ENCODE measurements around the gene NEUROD4. TPM values are rescaled to one million over a fixed set of nuclear protein-coding genes. Genes with fewer than 3 reads are reported as not detected.
A peak's percentile ranks its signal among the peaks of the same experiment; 100 is the strongest.

Gene NEUROD4
- total RNA-seq, 1 experiment from 2014 or later, result not detected

GRCh38 chr12:55049676-55050075, 29.9 kb downstream of the NEUROD4 start:
- H3K27ac ChIP-seq (ENCODE audit: low read depth, low read length, poor library complexity, severe bottlenecking), result no peak overlapping the region
- no peaks in the 10 kb centered on the region for H3K27me3 ChIP-seq (replicated peaks; ENCODE audit: insufficient read depth, low read depth, low read length, poor library complexity)
- DNase-seq (ENCODE audit: low spot score), result no peak
- intact Hi-C loops (cut with micrococcal nuclease; ENCODE audit: unreplicated experiment), result no loop called here
- no peaks in the 10 kb centered on the region for H3K9me3 ChIP-seq (ENCODE audit: low read depth, low read length, poor library complexity, severe bottlenecking)
- ChIA-PET CTCF (interaction anchor here (1.2 kb wide), 1 partner anchor 19 kb away, joined by 3 read pairs; no protein-coding TSS in a partner anchor), POLR2A (ENCODE audit: low non-redundant PET) (no interaction called here)
- TF ChIP-seq, protein P1, sequence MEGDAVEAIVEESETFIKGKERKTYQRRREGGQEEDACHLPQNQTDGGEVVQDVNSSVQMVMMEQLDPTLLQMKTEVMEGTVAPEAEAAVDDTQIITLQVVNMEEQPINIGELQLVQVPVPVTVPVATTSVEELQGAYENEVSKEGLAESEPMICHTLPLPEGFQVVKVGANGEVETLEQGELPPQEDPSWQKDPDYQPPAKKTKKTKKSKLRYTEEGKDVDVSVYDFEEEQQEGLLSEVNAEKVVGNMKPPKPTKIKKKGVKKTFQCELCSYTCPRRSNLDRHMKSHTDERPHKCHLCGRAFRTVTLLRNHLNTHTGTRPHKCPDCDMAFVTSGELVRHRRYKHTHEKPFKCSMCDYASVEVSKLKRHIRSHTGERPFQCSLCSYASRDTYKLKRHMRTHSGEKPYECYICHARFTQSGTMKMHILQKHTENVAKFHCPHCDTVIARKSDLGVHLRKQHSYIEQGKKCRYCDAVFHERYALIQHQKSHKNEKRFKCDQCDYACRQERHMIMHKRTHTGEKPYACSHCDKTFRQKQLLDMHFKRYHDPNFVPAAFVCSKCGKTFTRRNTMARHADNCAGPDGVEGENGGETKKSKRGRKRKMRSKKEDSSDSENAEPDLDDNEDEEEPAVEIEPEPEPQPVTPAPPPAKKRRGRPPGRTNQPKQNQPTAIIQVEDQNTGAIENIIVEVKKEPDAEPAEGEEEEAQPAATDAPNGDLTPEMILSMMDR (conservative IDR thresholded peaks at IDR 0.05; ENCODE audit: low read depth, low read length), result no peak
- no peak for TF ChIP-seq EZH2 (IDR thresholded peaks at IDR 0.05; ENCODE audit: borderline replicate concordance, low read depth, low read length, poor library complexity, severe bottlenecking)
- H3K36me3 ChIP-seq (ENCODE audit: insufficient read depth, low read length, poor library complexity, severe bottlenecking), result no peaks in the 10 kb centered on the region
- no peak overlapping the region for H3K4me3 ChIP-seq (ENCODE audit: low read depth, low read length, poor library complexity, severe bottlenecking)
- BruUV-seq (replicated peaks), result no TSS peak
- no peaks in the 10 kb centered on the region for H3K4me1 ChIP-seq (ENCODE audit: insufficient read depth, low read length, poor library complexity, severe bottlenecking)

DNA sequence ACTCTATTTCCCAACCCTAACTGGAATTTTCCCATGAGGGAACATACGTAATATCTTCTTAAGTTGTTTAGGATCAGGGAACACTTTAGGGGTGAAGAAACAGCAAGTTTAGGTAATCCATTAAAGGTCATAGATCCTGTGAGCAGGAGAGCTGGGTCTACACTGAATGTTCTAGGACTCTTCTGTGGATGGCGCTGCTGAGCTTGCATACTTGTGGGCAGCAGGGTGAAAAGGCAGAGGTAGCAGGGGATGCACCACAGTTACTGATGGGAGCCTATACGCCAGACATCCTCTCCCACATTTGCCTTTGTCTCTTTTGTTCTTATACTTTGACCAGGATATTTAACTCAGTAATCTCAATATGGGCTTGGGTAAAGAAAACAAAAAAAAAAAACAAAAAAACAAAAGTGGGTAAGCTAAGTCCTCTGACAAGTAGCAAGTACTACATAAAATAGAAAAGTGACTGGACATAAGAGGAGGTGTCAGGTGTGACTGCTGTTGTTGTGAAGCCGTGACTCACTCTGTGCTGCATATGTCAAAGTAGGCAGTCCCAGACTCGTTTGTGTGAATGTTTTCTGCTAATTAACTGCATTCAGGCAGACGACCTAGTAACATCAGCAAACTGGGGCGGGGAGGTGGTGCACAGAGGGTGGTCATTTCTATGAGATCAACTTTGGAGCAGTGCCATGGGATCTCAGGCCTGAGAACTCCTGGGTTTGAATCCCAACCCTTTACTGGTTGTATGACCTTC, 31.6 kb downstream of the NEUROD4 start:
- no peak for TF ChIP-seq EZH2 (IDR thresholded peaks at IDR 0.05; ENCODE audit: borderline replicate concordance, low read depth, low read length, poor library complexity, severe bottlenecking)

DNA sequence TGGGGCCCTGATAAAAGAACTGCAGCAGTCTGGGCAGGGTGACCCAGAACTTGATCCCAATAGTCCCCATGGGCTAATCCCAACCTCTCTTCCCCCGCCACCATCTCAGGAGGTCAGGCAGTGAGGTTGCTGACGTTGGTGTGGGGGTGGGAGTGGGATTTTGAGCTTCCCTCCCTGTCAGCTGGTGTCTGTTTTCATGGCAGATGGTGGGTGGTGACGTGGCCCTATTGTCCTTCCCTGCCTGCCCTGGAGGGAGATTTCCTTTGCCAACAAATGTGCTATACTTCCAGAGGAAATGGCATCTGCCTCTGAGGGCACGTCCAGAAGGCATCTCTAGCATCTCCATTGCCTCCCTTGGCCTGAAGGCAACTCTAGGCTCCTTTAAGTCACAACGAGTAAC, 37.7 kb downstream of the NEUROD4 start:
- H3K4me3 ChIP-seq (ENCODE audit: low read depth, low read length, poor library complexity, severe bottlenecking), result no peak overlapping the region
- no TSS peak for BruUV-seq (replicated peaks)
- POLR2A ChIA-PET (ENCODE audit: low non-redundant PET), result no interaction called here
- H3K27ac ChIP-seq (ENCODE audit: low read depth, low read length, poor library complexity, severe bottlenecking), result no peak overlapping the region
- CTCF ChIA-PET, result no interaction called here
- peak; percentile 23 for DNase-seq (ENCODE audit: low spot score)
- no peaks in the 10 kb centered on the region for H3K36me3 ChIP-seq (ENCODE audit: insufficient read depth, low read length, poor library complexity, severe bottlenecking)
- H3K27me3 ChIP-seq (replicated peaks; ENCODE audit: insufficient read depth, low read depth, low read length, poor library complexity), result no peaks in the 10 kb centered on the region
- intact Hi-C loops (cut with micrococcal nuclease; ENCODE audit: unreplicated experiment), result no loop called here
- H3K4me1 ChIP-seq (ENCODE audit: insufficient read depth, low read length, poor library complexity, severe bottlenecking), result no peaks in the 10 kb centered on the region
- no peaks in the 10 kb centered on the region for H3K9me3 ChIP-seq (ENCODE audit: low read depth, low read length, poor library complexity, severe bottlenecking)
- TF ChIP-seq EZH2 (IDR thresholded peaks at IDR 0.05; ENCODE audit: borderline replicate concordance, low read depth, low read length, poor library complexity, severe bottlenecking), result no peak
- TF ChIP-seq, protein P1 (conservative IDR thresholded peaks at IDR 0.05; ENCODE audit: low read depth, low read length), result no peak

More for the DNA sequence above, 31.6 kb downstream of the NEUROD4 start:
- H3K9me3 ChIP-seq (ENCODE audit: low read depth, low read length, poor library complexity, severe bottlenecking), result no peaks in the 10 kb centered on the region
- no TSS peak for BruUV-seq (replicated peaks)
- no peak for DNase-seq (ENCODE audit: low spot score)
- no peaks in the 10 kb centered on the region for H3K4me1 ChIP-seq (ENCODE audit: insufficient read depth, low read length, poor library complexity, severe bottlenecking)
- no peaks in the 10 kb centered on the region for H3K27me3 ChIP-seq (replicated peaks; ENCODE audit: insufficient read depth, low read depth, low read length, poor library complexity)
- ChIA-PET CTCF (no interaction called here), POLR2A (ENCODE audit: low non-redundant PET) (no interaction called here)
- intact Hi-C loops (cut with micrococcal nuclease; ENCODE audit: unreplicated experiment), result no loop called here
- no peaks in the 10 kb centered on the region for H3K36me3 ChIP-seq (ENCODE audit: insufficient read depth, low read length, poor library complexity, severe bottlenecking)
- H3K27ac ChIP-seq (ENCODE audit: low read depth, low read length, poor library complexity, severe bottlenecking), result no peak overlapping the region
- no peak overlapping the region for H3K4me3 ChIP-seq (ENCODE audit: low read depth, low read length, poor library complexity, severe bottlenecking)

DNA sequence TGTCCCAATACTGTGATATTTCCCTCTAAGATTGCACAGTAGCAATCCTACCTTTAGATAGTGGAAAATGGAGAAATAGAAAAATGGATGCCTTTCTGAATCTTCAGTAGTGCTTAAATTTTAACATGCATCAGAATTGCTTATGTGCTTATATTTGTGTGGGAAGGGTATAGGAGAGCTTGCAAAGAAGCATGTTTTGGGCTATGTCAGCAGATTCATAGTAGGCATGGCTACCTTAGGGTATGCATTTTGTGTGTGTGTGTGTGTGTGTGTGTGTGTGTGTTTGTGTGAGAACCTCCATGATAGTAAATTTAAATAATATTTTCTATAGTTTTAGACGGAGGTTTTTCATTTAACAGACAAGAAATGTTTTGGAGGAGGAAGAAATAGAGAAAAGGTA, 38.3 kb downstream of the NEUROD4 start:
- CTCF ChIA-PET, result no interaction called here
- no peaks in the 10 kb centered on the region for H3K36me3 ChIP-seq (ENCODE audit: insufficient read depth, low read length, poor library complexity, severe bottlenecking)
- intact Hi-C loops (cut with micrococcal nuclease; ENCODE audit: unreplicated experiment), result no loop called here
- no peaks in the 10 kb centered on the region for H3K4me1 ChIP-seq (ENCODE audit: insufficient read depth, low read length, poor library complexity, severe bottlenecking)
- POLR2A ChIA-PET (ENCODE audit: low non-redundant PET), result no interaction called here
- no peak for TF ChIP-seq EZH2 (IDR thresholded peaks at IDR 0.05; ENCODE audit: borderline replicate concordance, low read depth, low read length, poor library complexity, severe bottlenecking)
- TF ChIP-seq, protein P1 (conservative IDR thresholded peaks at IDR 0.05; ENCODE audit: low read depth, low read length), result no peak
- BruUV-seq (replicated peaks), result no TSS peak
- no peak overlapping the region for H3K27ac ChIP-seq (ENCODE audit: low read depth, low read length, poor library complexity, severe bottlenecking)
- no peak overlapping the region for H3K4me3 ChIP-seq (ENCODE audit: low read depth, low read length, poor library complexity, severe bottlenecking)
- H3K27me3 ChIP-seq (replicated peaks; ENCODE audit: insufficient read depth, low read depth, low read length, poor library complexity), result no peaks in the 10 kb centered on the region
- H3K9me3 ChIP-seq (ENCODE audit: low read depth, low read length, poor library complexity, severe bottlenecking), result no peaks in the 10 kb centered on the region
- no peak for DNase-seq (ENCODE audit: low spot score)

Data from A673 (cell line).